Stimulated activated CD4-positive, alpha-beta T cell treated with anti-CD3 and anti-CD28 coated beads, TNF-alpha, amount 100 ng/mL, for 1 hour (primary cell): Measurements from ENCODE around the gene SPAG5.

Source experiments
- DNase-seq, 3 donors: peaks; one replicate each; pipeline ENCODE4 v3.0.0-alpha.2; 2020; ENCODE audit warnings: low read depth in 3 of 3, low spot score in 1 of 3

The SPAG5 gene

DNA sequence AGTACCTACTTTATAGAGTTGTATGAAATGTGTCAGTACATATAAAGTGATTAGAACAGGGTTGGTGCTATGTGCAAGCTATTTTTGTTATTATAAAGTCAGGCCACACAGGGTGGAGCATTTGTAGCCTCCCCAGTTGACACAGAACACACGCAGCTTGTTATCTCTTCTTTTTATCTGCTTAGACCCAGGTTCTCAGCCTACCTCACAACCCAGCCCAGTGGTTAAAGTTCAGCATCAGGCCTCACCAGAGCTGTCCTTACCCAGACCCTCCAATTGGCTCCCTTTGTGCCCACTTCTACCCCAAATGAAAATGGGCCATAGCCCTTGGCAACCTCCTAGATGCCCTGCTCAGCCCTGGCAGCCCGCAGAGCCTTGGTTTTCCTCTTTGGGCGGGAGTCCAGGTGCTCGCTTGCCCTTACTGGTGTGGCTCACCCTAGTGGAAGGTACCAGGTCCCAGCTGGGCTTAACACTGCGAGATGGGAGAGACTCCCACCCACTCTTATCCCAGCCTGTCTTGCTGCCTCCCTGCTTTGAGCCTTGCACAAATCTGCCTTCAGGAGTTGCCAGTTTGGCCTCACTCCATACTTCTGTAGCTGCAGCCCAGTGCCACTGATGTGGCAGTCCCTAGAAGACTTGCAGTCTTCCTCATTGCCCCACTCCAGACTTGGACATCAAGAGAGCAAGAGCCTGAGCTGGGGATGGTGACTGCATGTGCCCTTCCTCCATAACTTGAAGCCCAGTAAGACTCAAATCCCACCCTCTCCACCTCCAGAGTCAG lies 26.4 kb downstream of the SPAG5 start:
- no peak for DNase-seq

- peak; percentile 69 to 81 (median 81) for DNase-seq
Observed at GRCh38 chr17:28571361-28572122, 27.3 kb downstream of the SPAG5 start, which contains the start of gene PIGS. TSS of gene PIGS (minus strand) at chr17:28571524. CDS start at chr17:28571496, 28 bp downstream.

GRCh38 chr17:28570716-28571360 lies 28.0 kb downstream of the SPAG5 start:
- DNase-seq, result peak in 1 of 3 donors; percentile 30

- DNase-seq, result no peak
Observed at GRCh38 chr17:28569446-28569845, 29.4 kb downstream of the SPAG5 start.

GRCh38 chr17:28567604-28568003 lies 31.2 kb downstream of the SPAG5 start:
- DNase-seq, result no peak

DNA sequence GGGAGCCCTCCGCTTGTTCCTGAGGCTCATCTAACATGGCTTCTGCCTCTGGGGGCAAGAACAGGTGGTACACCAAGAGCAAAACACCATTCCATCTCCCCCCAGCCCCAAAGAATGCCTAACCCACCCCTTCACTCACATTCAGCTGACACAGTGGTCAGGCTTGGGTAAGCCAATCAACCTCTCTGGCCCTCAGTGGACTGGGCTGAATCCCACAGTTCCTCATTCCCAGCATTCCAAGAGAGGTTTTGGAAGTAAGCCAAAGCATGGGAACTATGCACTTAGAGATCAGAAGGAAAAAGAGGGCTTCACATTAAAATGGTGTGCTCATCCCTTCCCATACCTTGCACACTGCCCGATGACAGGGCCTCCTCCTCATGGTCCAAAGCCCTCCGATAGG lies 35.4 kb downstream of the SPAG5 start:
- DNase-seq, result no peak

GRCh38 chr17:28555022-28555421 lies 43.8 kb downstream of the SPAG5 start:
- DNase-seq, result no peak

GRCh38 chr17:28554565-28554964 lies 44.3 kb downstream of the SPAG5 start:
- no peak for DNase-seq

GRCh38 chr17:28553000-28553505 lies 45.8 kb downstream of the SPAG5 start:
- no peak for DNase-seq

DNA sequence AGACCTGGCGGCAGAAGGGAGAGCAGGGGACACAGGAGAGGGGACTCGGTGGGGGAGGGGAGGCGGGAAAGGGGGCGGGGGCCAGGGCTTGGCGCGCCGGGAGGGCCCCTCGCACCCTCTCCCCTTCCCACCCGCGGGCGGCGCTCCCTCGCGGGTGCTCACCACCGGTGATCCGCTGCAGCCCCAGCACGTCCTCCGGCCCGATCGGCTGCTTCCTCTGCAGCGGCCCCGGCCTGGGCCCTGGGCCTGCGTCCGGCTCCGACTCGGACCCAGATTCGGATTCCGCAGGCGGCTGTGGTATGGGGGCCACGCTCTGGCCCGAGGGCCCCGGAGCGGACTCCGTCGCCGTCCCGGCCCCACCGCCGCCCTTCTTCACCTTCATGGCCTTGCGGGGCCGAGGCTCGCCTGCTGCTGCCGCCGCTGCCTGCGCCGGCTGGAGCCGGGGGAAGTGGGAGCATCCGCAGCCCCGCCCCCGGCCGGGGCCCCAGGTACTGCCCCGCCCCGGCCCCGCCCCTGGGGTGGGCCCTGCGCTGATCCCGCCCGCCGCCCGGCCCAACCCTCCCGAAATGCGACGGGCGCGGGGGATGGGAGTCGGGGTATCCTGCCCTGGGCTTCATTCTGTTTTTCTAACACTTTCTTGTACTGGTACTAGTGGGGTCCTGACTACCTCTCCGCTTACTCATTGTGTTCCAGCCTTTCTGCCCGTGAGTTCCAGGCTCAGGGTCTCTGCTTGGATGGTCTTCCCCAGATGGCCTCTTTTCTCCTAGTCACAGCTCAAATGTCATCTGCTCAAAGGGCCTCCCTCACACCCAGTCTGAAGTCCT lies 46.4 kb downstream of the SPAG5 start, which contains the start of gene UNC119:
Gene UNC119 (minus strand): TSS at position 449 of the 824 bp plus-strand sequence. CDS start 67 bp downstream, at position 382.
- peak; percentile 39 to 78 (median 55) for DNase-seq

DNA sequence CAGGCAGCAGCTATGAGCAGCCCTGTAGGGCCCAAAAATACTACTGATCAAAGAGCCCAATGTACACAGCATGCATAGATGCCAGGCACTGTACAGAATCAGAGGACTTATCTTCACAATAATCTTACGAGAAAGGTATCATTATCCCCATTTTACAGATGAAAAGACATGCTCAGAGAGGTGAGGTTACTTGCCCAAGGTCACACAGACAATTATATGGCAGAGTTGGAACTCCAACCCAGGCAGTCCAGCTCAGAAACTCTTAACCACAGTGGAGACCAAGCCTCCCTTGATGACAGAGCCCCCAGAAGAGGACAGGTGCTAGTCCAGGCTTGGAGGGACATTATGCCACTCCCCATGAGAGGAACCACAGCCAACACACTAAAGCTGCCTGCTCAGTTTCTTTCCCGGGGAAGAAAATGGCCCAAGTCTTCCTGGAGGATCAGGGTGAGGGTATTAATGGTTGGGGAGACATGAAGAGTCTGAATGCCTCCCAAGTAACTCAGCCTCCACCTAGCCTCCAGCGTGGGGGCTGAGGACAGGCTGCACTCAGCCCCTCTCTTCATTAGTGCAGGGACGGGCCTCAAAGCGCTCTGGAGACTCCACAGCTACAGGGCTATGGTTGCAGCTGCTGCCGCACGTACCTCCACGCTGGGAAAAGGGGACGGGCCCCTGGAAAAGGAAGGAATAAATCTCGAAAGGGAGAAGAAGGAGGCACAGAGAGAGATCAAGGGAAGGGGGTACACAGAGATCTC lies 47.2 kb downstream of the SPAG5 start:
- no peak for DNase-seq

GRCh38 chr17:28550858-28551257 lies 48.0 kb downstream of the SPAG5 start:
- DNase-seq, result no peak

GRCh38 chr17:28549236-28550132 lies 49.3 kb downstream of the SPAG5 start:
- peak in 2 of 3 donors; percentile 21 to 31 for DNase-seq

GRCh38 chr17:28548417-28549130 lies 50.3 kb downstream of the SPAG5 start:
- no peak for DNase-seq

- peak in 2 of 3 donors; percentile 20 to 49 for DNase-seq
Observed at GRCh38 chr17:28547623-28548416, 51.0 kb downstream of the SPAG5 start.

DNA sequence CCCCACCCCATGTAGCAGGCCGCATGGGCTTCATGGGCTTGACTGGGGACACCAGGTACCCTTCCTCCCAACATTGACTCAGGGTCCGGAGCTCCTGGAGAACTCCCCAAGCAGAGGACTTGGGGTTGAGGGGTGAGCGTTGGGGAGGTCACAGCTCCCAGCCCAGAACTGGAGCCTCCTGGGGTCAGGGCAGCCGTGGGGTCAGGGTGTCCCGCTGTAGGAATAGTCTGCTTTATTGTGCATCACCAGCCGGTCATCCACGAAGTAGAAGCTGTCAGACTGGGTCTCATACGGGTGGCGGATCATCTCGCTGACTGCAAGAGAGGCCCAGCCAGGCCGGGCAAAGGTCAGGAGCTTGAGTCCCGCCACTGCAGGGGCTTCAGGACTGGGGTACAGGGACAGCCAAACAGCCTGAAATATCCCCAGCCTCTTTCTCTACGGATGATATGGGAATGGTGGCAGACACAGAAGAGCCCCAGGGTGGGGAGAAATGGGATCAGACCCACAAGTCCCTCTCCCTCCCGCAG lies 51.7 kb downstream of the SPAG5 start:
- DNase-seq, result no peak

GRCh38 chr17:28545787-28546415 lies 52.9 kb downstream of the SPAG5 start:
- no peak for DNase-seq
